GM12875 (cell line): ENCODE results near the gene USP5.

Source experiments
- H3K4me3 ChIP-seq: one replicate; pipeline ENCODE4 v1.5.1; 2011; ENCODE audit warnings: low read depth, low read length, control low read depth
- CTCF ChIP-seq: IDR thresholded peaks from 2 replicates; pipeline ENCODE4 v1.5.1; 2011; ENCODE audit warnings: low read depth, mild to moderate bottlenecking, control low read depth, inconsistent platforms, low read length, moderate library complexity, borderline replicate concordance; ENCODE audit not compliant: insufficient read depth

Gene USP5

GRCh38 chr12:6830999-6831398 lies 21.0 kb upstream of the USP5 start:
- no peak overlapping the region for H3K4me3 ChIP-seq
- TF ChIP-seq CTCF: no peak

- H3K4me3 ChIP-seq: no peak overlapping the region
- no peak for TF ChIP-seq CTCF
Measured at GRCh38 chr12:6831450-6831995, 20.4 kb upstream of the USP5 start.

GRCh38 chr12:6832125-6832524 lies 19.8 kb upstream of the USP5 start:
- no peak overlapping the region for H3K4me3 ChIP-seq
- no peak for TF ChIP-seq CTCF

GRCh38 chr12:6833189-6833890 lies 18.6 kb upstream of the USP5 start:
- H3K4me3 ChIP-seq: no peak overlapping the region
- TF ChIP-seq CTCF: no peak

- H3K4me3 ChIP-seq: no peak overlapping the region
- TF ChIP-seq CTCF: no peak
Measured at GRCh38 chr12:6834254-6834653, 17.7 kb upstream of the USP5 start.

GRCh38 chr12:6834873-6835272 lies 17.1 kb upstream of the USP5 start:
- TF ChIP-seq CTCF: no peak
- H3K4me3 ChIP-seq: no peak overlapping the region

- H3K4me3 ChIP-seq: no peak overlapping the region
- no peak for TF ChIP-seq CTCF
Measured at GRCh38 chr12:6836851-6837250, 15.1 kb upstream of the USP5 start.
